ENCODE results near the gene CELSR1. TPM values are rescaled to one million over a fixed set of nuclear protein-coding genes. Genes with fewer than 3 reads are reported as not detected.
A peak's percentile ranks its signal among the peaks of the same experiment; 100 is the strongest.

The CELSR1 gene
- total RNA-seq, 1 donor from 2014 or later: 0.27 TPM

DNA sequence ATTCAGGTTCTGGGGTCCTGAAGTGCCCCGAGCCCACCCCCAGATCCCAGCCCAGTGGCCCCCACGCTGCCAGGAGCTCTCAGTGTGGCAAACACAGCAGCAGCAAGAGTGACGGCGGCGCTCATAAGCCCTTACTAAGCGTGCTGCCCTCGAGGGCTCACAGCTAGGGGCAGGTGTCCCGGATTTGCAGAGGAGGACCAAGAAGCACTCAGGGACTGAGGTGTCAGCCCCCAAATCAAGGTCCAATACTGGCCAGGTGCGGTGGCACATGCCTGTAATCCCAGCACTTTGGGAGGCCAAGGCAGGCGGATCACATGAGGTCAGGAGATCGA lies 25.4 kb downstream of the CELSR1 start:
- Mint-ChIP-seq H3K36me3 (ENCODE audit: unreplicated experiment) (no peaks in the 10 kb centered on the region), H3K27me3 (ENCODE audit: unreplicated experiment) (no peaks in the 10 kb centered on the region), H3K9me3 (ENCODE audit: unreplicated experiment) (peaks cover 1% of the 10 kb centered on the region), H3K4me3 (ENCODE audit: unreplicated experiment) (no peak overlapping the region), H3K4me1 (ENCODE audit: low read depth, unreplicated experiment) (no peaks in the 10 kb centered on the region), H3K27ac (ENCODE audit: unreplicated experiment) (no peak overlapping the region)
- DNase-seq: no peak
- TF ChIP-seq, protein P1, sequence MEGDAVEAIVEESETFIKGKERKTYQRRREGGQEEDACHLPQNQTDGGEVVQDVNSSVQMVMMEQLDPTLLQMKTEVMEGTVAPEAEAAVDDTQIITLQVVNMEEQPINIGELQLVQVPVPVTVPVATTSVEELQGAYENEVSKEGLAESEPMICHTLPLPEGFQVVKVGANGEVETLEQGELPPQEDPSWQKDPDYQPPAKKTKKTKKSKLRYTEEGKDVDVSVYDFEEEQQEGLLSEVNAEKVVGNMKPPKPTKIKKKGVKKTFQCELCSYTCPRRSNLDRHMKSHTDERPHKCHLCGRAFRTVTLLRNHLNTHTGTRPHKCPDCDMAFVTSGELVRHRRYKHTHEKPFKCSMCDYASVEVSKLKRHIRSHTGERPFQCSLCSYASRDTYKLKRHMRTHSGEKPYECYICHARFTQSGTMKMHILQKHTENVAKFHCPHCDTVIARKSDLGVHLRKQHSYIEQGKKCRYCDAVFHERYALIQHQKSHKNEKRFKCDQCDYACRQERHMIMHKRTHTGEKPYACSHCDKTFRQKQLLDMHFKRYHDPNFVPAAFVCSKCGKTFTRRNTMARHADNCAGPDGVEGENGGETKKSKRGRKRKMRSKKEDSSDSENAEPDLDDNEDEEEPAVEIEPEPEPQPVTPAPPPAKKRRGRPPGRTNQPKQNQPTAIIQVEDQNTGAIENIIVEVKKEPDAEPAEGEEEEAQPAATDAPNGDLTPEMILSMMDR (IDR thresholded peaks at IDR 0.05; ENCODE audit: partially characterized antibody, unreplicated experiment): no peak

DNA sequence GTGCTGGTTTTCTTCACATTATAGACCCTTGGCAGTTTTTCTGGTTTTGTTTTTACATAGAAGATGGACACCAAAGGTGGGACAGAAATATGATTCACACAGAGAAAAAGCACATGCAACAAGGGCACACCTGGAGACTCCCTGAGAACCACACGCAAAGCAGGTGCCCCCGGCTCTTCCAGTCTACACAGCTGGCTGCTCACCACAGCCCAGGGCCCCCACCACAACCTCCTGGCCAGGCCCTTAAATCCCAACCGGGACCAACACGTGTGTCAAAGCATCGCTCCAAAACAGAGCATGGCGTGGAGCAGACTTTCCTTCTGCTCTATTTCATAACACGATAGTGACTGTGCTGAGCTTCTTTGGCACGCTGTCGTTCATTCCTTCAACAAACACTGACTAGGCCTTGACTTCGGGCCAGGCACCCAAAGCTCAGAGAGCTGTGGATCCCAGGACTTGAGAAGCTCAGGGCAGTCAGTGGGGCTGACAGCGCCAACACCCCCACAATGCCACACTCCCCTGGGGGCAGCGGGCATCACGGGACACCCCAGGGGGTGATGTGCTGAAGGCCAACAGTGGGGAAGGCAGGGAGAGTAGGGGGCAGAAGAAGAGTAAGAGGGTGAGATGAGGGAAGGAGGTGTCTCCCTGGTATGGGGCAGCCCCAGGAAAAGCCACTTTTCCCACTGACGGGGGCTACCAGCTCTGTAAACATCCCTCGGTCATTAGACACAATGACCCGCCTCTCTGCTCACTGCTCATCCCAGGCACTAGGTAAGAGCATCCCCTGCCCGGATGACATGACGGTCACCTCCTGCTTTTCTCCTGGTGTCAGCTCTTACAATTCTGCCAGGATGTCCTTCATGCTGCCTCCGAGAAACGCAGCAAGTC lies 26.0 kb downstream of the CELSR1 start:
- Mint-ChIP-seq H3K27me3 (ENCODE audit: unreplicated experiment) (no peaks in the 10 kb centered on the region), H3K4me1 (ENCODE audit: low read depth, unreplicated experiment) (no peaks in the 10 kb centered on the region), H3K9me3 (ENCODE audit: unreplicated experiment) (peaks cover 1% of the 10 kb centered on the region), H3K36me3 (ENCODE audit: unreplicated experiment) (no peaks in the 10 kb centered on the region), H3K4me3 (ENCODE audit: unreplicated experiment) (no peak overlapping the region), H3K27ac (ENCODE audit: unreplicated experiment) (no peak overlapping the region)
- TF ChIP-seq, protein P1 (IDR thresholded peaks at IDR 0.05; ENCODE audit: partially characterized antibody, unreplicated experiment): no peak
- no peak for DNase-seq

DNA sequence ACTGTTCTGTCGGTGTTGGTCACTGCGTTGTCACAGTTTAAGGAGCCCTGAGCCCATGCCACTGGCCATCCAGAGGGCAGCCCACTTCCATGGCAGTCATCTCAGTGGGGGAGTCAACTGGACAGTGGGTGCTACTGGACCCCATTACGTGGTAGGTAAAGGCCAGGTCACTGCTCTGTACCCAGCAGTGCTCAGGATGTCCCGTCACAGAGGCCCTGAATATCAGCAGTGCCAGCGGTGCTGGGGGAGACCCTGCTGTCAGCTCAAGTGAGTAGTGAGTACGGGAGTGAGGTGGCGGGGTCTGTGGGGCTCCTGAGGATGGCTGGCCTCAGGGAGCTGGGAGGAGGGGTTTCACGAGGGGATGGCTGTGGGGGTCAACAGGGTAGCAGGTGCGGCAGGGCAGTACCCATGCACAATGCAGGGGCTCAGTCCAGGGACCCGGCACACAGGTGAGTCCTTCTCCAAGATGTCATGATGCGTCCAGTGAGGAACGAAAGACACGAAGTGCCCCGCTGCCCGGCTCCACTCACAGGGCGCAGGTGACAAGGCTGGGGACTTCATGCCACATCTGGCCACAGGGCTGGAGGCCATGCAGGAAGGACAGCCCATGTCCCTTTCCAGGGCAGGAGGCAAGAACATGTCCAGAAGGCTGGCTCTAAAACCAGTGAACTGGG lies 27.9 kb downstream of the CELSR1 start:
- Mint-ChIP-seq H3K4me1 (ENCODE audit: low read depth, unreplicated experiment) (no peaks in the 10 kb centered on the region), H3K27ac (ENCODE audit: unreplicated experiment) (no peak overlapping the region), H3K27me3 (ENCODE audit: unreplicated experiment) (no peaks in the 10 kb centered on the region), H3K4me3 (ENCODE audit: unreplicated experiment) (no peak overlapping the region), H3K36me3 (ENCODE audit: unreplicated experiment) (no peaks in the 10 kb centered on the region), H3K9me3 (ENCODE audit: unreplicated experiment) (peaks cover 1% of the 10 kb centered on the region)
- no peak for DNase-seq
- TF ChIP-seq, protein P1 (IDR thresholded peaks at IDR 0.05; ENCODE audit: partially characterized antibody, unreplicated experiment): no peak

DNA sequence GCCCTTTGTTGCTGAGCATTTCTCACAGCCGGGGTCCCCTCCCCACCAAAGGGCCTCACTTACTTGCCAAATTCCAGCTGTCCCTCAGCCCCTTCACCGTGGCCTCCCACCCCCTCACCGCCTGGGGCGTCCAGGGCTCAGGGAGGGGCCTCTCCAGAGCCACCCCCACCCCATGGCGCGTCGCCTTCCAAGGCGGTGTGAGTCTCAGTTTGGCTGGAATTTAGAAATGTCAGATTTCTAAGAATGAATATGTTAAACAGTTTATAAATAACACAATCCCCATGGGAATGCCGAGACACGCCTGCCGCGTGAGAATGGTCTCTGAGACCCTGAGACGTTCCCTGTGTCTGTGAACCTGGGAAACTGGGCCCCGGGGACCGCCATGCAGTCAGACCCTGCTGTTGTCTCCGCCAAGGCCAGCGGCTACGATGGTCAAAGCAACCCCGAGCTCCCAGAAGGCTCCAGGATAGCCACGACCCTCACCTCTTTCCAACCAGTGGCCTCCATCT lies 28.9 kb downstream of the CELSR1 start:
- TF ChIP-seq, protein P1 (IDR thresholded peaks at IDR 0.05; ENCODE audit: partially characterized antibody, unreplicated experiment): no peak
- Mint-ChIP-seq H3K27ac (ENCODE audit: unreplicated experiment) (no peak overlapping the region), H3K4me1 (ENCODE audit: low read depth, unreplicated experiment) (no peaks in the 10 kb centered on the region), H3K4me3 (ENCODE audit: unreplicated experiment) (no peak overlapping the region), H3K27me3 (ENCODE audit: unreplicated experiment) (no peaks in the 10 kb centered on the region), H3K9me3 (ENCODE audit: unreplicated experiment) (no peaks in the 10 kb centered on the region), H3K36me3 (ENCODE audit: unreplicated experiment) (no peaks in the 10 kb centered on the region)
- peak; percentile 44 for DNase-seq

All from glutamatergic neuron (in vitro differentiated cells).